ENCODE results near the gene KCNQ4.

KCNQ4 gene

GRCh38 chr1:40822890-40823289, 39.3 kb downstream of the KCNQ4 start:
- no peak for DNase-seq

- DNase-seq = no peak
Observed at GRCh38 chr1:40823345-40823744, 39.8 kb downstream of the KCNQ4 start.

- no peak for DNase-seq
Observed at GRCh38 chr1:40823983-40824382, 40.4 kb downstream of the KCNQ4 start.

- no peak for DNase-seq
Observed at GRCh38 chr1:40824591-40825434, 41.2 kb downstream of the KCNQ4 start.

GRCh38 chr1:40825435-40825788, 41.8 kb downstream of the KCNQ4 start:
- DNase-seq = no peak

- no peak for DNase-seq
Observed at GRCh38 chr1:40825996-40826395, 42.4 kb downstream of the KCNQ4 start.

GRCh38 chr1:40829631-40830245, 46.2 kb downstream of the KCNQ4 start:
- DNase-seq = no peak

GRCh38 chr1:40830419-40830943, 46.9 kb downstream of the KCNQ4 start:
- no peak for DNase-seq

GRCh38 chr1:40831001-40831732, 47.6 kb downstream of the KCNQ4 start:
- no peak for DNase-seq

- DNase-seq = no peak
Observed at GRCh38 chr1:40833979-40834378, 50.4 kb downstream of the KCNQ4 start.

GRCh38 chr1:40834968-40835545, 51.5 kb downstream of the KCNQ4 start:
- no peak for DNase-seq

- no peak for DNase-seq
Observed at GRCh38 chr1:40836283-40836682, 52.7 kb downstream of the KCNQ4 start.

GRCh38 chr1:40837601-40838000, 54.0 kb downstream of the KCNQ4 start:
- DNase-seq = no peak

GRCh38 chr1:40838045-40838979, 54.7 kb downstream of the KCNQ4 start:
- no peak for DNase-seq

- no peak for DNase-seq
Observed at GRCh38 chr1:40838980-40839942, 55.7 kb downstream of the KCNQ4 start.

- no peak for DNase-seq
Observed at GRCh38 chr1:40839943-40840335, 56.4 kb downstream of the KCNQ4 start.

- no peak for DNase-seq
Observed at GRCh38 chr1:40840526-40841323, 57.1 kb downstream of the KCNQ4 start.

- DNase-seq = no peak
Observed at GRCh38 chr1:40841602-40842001, 58.0 kb downstream of the KCNQ4 start.

GRCh38 chr1:40842207-40842606, 58.6 kb downstream of the KCNQ4 start:
- DNase-seq = no peak

- DNase-seq = no peak
Observed at GRCh38 chr1:40842691-40843090, 59.1 kb downstream of the KCNQ4 start.

All from NCI-H774 (cell line).